ENCODE measurements around the gene IL17RD.
A peak's percentile ranks its signal among the peaks of the same experiment; 100 is the strongest.

Gene IL17RD

GRCh38 chr3:57128826-57129667 lies 36.1 kb downstream of the IL17RD start:
- no peak for DNase-seq

GRCh38 chr3:57127891-57128518 lies 37.1 kb downstream of the IL17RD start:
- no peak for DNase-seq

GRCh38 chr3:57126244-57126643 lies 38.9 kb downstream of the IL17RD start:
- DNase-seq: no peak

- DNase-seq: no peak
These were observed 44.5 kb downstream of the IL17RD start for GRCh38 chr3:57120451-57121174.

GRCh38 chr3:57120040-57120439 lies 45.1 kb downstream of the IL17RD start:
- DNase-seq: no peak

- no peak for DNase-seq
These were observed 46.9 kb downstream of the IL17RD start for GRCh38 chr3:57118254-57118653.

- DNase-seq: no peak
These were observed 48.7 kb downstream of the IL17RD start for GRCh38 chr3:57116501-57116900.

GRCh38 chr3:57112206-57112605 lies 52.9 kb downstream of the IL17RD start:
- no peak for DNase-seq

GRCh38 chr3:57110798-57111197 lies 54.4 kb downstream of the IL17RD start:
- DNase-seq: no peak

GRCh38 chr3:57110214-57110613 lies 54.9 kb downstream of the IL17RD start:
- no peak for DNase-seq

- no peak for DNase-seq
These were observed 55.5 kb downstream of the IL17RD start for GRCh38 chr3:57109437-57110199.

GRCh38 chr3:57108684-57109083 lies 56.5 kb downstream of the IL17RD start:
- DNase-seq: no peak

GRCh38 chr3:57105585-57105984 lies 59.6 kb downstream of the IL17RD start:
- DNase-seq: no peak

GRCh38 chr3:57100046-57100695 lies 65.0 kb downstream of the IL17RD start:
- peak; percentile 41 to 51 for DNase-seq

GRCh38 chr3:57098418-57099310 lies 66.5 kb downstream of the IL17RD start:
- DNase-seq: no peak

GRCh38 chr3:57097536-57097935 lies 67.6 kb downstream of the IL17RD start:
- no peak for DNase-seq

GRCh38 chr3:57095363-57095762 lies 69.8 kb downstream of the IL17RD start:
- DNase-seq: no peak

- no peak for DNase-seq
These were observed 70.6 kb downstream of the IL17RD start for GRCh38 chr3:57094575-57094974.

- DNase-seq: no peak
These were observed 71.1 kb downstream of the IL17RD start for GRCh38 chr3:57093971-57094535.

- no peak for DNase-seq
These were observed 71.7 kb downstream of the IL17RD start for GRCh38 chr3:57093489-57093888.

Data from activated CD4-positive, alpha-beta T cell treated with anti-CD3 and anti-CD28 coated beads, Interleukin-2, amount 50 U/mL, for 4 hours (primary cell).